ENCODE results near the gene LIME1. TPM values are rescaled to one million over a fixed set of nuclear protein-coding genes. Genes with fewer than 3 reads are reported as not detected.

Gene LIME1
- total and polyA plus RNA-seq, 7 donors, result 1.7 to 5.1 (median 3.1) TPM

- DNase-seq (peak in 1 of 2 donors; percentile 26), ATAC-seq (no peak)
- H3K4me1 ChIP-seq, result peaks cover 8% of the 10 kb centered on the region
- H3K27ac ChIP-seq, result no peak overlapping the region
- H3K36me3 ChIP-seq (ENCODE audit: insufficient read depth in 1 of 2, low read depth in 1 of 2), result peaks cover 0 to 25% of the 10 kb centered on the region in 2 donors
- H3K27me3 ChIP-seq (ENCODE audit: insufficient read depth in 3 of 3, low read length in 2 of 3), result no peaks in the 10 kb centered on the region
- no peaks in the 10 kb centered on the region for H3K9me3 ChIP-seq
- TF ChIP-seq, protein P1, sequence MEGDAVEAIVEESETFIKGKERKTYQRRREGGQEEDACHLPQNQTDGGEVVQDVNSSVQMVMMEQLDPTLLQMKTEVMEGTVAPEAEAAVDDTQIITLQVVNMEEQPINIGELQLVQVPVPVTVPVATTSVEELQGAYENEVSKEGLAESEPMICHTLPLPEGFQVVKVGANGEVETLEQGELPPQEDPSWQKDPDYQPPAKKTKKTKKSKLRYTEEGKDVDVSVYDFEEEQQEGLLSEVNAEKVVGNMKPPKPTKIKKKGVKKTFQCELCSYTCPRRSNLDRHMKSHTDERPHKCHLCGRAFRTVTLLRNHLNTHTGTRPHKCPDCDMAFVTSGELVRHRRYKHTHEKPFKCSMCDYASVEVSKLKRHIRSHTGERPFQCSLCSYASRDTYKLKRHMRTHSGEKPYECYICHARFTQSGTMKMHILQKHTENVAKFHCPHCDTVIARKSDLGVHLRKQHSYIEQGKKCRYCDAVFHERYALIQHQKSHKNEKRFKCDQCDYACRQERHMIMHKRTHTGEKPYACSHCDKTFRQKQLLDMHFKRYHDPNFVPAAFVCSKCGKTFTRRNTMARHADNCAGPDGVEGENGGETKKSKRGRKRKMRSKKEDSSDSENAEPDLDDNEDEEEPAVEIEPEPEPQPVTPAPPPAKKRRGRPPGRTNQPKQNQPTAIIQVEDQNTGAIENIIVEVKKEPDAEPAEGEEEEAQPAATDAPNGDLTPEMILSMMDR (IDR thresholded peaks at IDR 0.05), result no peak
- intact Hi-C loops (cut with DNase I), result no loop called here
- 84 to 87% (median 85%) methylated on average over 23 to 26 of the region's 26 CpGs for WGBS, 3 donors
- H3K4me3 ChIP-seq, result no peak overlapping the region
Measured at GRCh38 chr20:63745961-63746731, 9.7 kb downstream of the LIME1 start.

GRCh38 chr20:63746751-63747315 lies 10.4 kb downstream of the LIME1 start:
- H3K36me3 ChIP-seq (ENCODE audit: insufficient read depth in 1 of 2, low read depth in 1 of 2), result peaks cover 0 to 24% of the 10 kb centered on the region in 2 donors
- 92 to 93% (median 92%) methylated on average over 45 to 47 of the region's 47 CpGs for WGBS, 3 donors
- peak in 1 of 2 donors; percentile 55 for DNase-seq

DNA sequence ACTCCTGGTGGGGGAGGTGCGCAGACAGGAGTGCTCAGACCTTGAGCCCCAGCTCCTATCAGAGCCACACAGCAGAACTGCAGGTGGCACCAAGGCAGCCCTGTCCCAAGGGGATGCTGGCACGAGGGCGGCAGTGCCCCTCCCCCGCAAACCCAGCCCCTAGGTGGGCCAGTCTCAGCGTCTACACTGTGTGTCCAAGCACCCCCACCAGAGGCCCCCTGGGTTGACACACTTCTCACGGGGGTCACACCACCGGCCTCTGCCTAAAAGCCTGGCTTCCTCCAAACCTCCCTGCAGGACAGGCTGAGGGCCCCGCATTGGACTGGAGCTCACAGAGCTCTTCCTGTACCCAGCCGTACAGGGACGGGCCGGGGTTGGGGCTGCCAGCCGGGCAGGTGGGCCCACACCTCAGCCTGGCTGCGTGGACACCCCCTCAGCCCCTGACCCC lies 11.2 kb downstream of the LIME1 start:
- ATAC-seq (peak in 1 of 4 donors; percentile 6), DNase-seq (peak in 1 of 2 donors; percentile 46)
- no peak overlapping the region for H3K4me3 ChIP-seq
- no peaks in the 10 kb centered on the region for H3K4me1 ChIP-seq
- no peaks in the 10 kb centered on the region for H3K27me3 ChIP-seq (ENCODE audit: insufficient read depth in 3 of 3, low read length in 2 of 3)
- whole genome bisulfite sequencing, 3 donors, result 77 to 79% (median 77%) methylated on average over 10 to 13 of the region's 13 CpGs
- H3K9me3 ChIP-seq, result no peaks in the 10 kb centered on the region
- H3K36me3 ChIP-seq (ENCODE audit: insufficient read depth in 1 of 2, low read depth in 1 of 2), result peaks cover 0 to 16% of the 10 kb centered on the region in 2 donors
- no peak overlapping the region for H3K27ac ChIP-seq
- TF ChIP-seq, protein P1 (IDR thresholded peaks at IDR 0.05), result no peak
- intact Hi-C loops (cut with DNase I), result no loop called here

More at GRCh38 chr20:63746751-63747315, 10.4 kb downstream of the LIME1 start:
- no peak for ATAC-seq
- intact Hi-C loops (cut with DNase I), result no loop called here
- Histone ChIP-seq H3K4me3 (no peak overlapping the region), H3K9me3 (no peaks in the 10 kb centered on the region), H3K4me1 (peaks cover 1% of the 10 kb centered on the region), H3K27ac (no peak overlapping the region), H3K27me3 (ENCODE audit: insufficient read depth in 3 of 3, low read length in 2 of 3) (no peaks in the 10 kb centered on the region)
- TF ChIP-seq, protein P1 (IDR thresholded peaks at IDR 0.05), result no peak

DNA sequence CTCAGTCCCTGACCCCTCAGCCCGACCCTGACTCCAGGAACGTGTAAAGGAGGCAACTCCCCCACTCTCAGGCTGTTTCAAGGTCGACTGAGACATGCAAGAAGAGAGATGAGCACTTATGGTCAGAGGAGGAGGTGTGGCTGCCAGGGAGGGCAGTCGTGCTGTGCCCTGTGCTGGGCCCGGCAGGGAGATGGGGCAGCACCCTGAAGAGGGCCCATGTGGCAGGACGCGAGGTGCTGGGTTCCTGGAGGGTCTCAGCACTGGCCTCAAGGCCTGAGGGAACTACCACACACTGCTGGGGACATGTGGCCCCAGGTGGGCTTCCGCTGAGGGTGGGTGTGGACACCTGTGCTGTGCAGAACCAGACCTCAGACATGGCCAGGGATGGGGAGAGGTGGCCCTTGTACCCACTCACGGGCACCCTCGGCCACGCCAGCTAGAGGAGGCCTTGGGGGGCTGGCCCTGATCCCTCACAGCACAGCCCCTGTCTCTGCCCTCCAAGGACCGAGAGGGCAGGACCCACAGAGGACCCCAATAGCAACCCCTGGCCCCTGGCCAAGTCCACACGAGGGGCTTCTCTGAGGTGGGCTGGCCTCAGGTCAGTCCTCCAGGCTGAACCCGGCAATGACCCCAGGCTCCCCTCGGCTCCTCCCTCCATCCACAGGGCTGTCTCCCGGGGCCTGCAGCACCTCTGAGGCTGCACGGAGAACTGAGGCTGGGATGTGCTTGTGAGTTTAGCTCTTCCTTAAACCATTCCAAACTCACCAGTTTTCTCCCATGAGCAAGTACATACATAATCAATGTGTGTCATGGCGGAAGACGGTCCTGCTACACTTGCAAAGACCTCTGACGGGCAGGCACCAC lies 11.8 kb downstream of the LIME1 start:
- peak in 1 of 2 donors; percentile 54 for DNase-seq
- no peak for ATAC-seq
- no peak overlapping the region for H3K27ac ChIP-seq
- TF ChIP-seq, protein P1 (IDR thresholded peaks at IDR 0.05), result no peak
- intact Hi-C loops (cut with DNase I), result no loop called here
- no peak overlapping the region for H3K4me3 ChIP-seq
- H3K4me1 ChIP-seq, result no peaks in the 10 kb centered on the region
- H3K36me3 ChIP-seq (ENCODE audit: insufficient read depth in 1 of 2, low read depth in 1 of 2), result peaks cover 0 to 9% of the 10 kb centered on the region in 2 donors
- H3K27me3 ChIP-seq (ENCODE audit: insufficient read depth in 3 of 3, low read length in 2 of 3), result no peaks in the 10 kb centered on the region
- 75 to 89% (median 77%) methylated on average over 19 to 20 of the region's 20 CpGs for WGBS, 3 donors
- H3K9me3 ChIP-seq, result no peaks in the 10 kb centered on the region
